Gastrocnemius medialis (tissue), 4 donors: ENCODE measurements around the gene BPIFB6. TPM values are rescaled to one million over a fixed set of nuclear protein-coding genes. Genes with fewer than 3 reads are reported as not detected.

Source experiments
- ATAC-seq, 2 donors: fragments of 150-250 bp; one replicate each; pipeline ENCODE4 v1.9.1; 2016
- DNase-seq, 2 donors: peaks; one replicate each; pipeline ENCODE4 v3.0.0-alpha.2; 2019
- H3K27ac ChIP-seq, 4 donors: fragments of 200-600 bp; sonication (generic); 1 replicate in 1 of 4; 2 replicates in 3 of 4; pipeline ENCODE4 v1.5.1; 2016 to 2018; ENCODE audit warnings: mild to moderate bottlenecking in 2 of 4, moderate library complexity in 1 of 4
- H3K27me3 ChIP-seq, 3 donors: fragments of 200-600 bp; sonication (generic) in 2 of 3; 1 replicate in 1 of 3; 2 replicates in 2 of 3; pipeline versions ENCODE4 v1.5.1 to v1.6.0; 2016 to 2019; ENCODE audit warnings: mild to moderate bottlenecking in 1 of 3, moderate library complexity in 1 of 3
- H3K36me3 ChIP-seq, 2 donors: fragments of 200-600 bp; sonication (generic) in 1 of 2; one replicate each; pipeline ENCODE4 v1.5.1; 2017 to 2018
- H3K4me1 ChIP-seq, 2 donors: fragments of 200-600 bp; sonication (generic) in 1 of 2; one replicate each; pipeline ENCODE4 v1.5.1; 2016 to 2017; ENCODE audit warnings: mild to moderate bottlenecking in 2 of 2
- H3K4me3 ChIP-seq, 4 donors: fragments of 200-600 bp; sonication (generic) in 3 of 4; 1 replicate in 1 of 4; 2 replicates in 3 of 4; pipeline ENCODE4 v1.5.1; 2016 to 2019; ENCODE audit warnings: mild to moderate bottlenecking in 2 of 4
- H3K9me3 ChIP-seq, 3 donors: fragments of 200-600 bp; sonication (generic) in 2 of 3; 1 replicate in 1 of 3; 2 replicates in 2 of 3; pipeline ENCODE4 v1.5.1; 2016 to 2019
- POLR2A ChIP-seq, 2 donors: fragments of 450-650 bp; IDR thresholded peaks; one replicate each; pipeline ENCODE4 v1.6.1; 2017; ENCODE audit warnings: antibody characterized with exemption in 2 of 2, mild to moderate bottlenecking in 2 of 2, moderate library complexity in 2 of 2
- in situ Hi-C, 4 donors: fragments of 200-750 bp; cut with MboI; loops; one replicate each; pipeline versions ENCODE4 v1.15.0 to v1.8.0; 2017; ENCODE audit warnings: low sequenced_read_pairs in 4 of 4
- intact Hi-C: fragments of 100-400 bp; cut with DNase I; formaldehyde crosslinking; loops from one replicate; pipeline ENCODE4 v1.15.1; 2023; ENCODE audit warnings: low total_unique reads
- total RNA-seq, 4 donors: library from RNA; depleted of rRNA; stranded (reverse); fragments of >200 nt; gene quantifications; one replicate each; pipeline versions ENCODE4 v1.1.0 to v1.2.3, GENCODE V29; 2016
- TF ChIP-seq, protein P1 (sequence below), 5 experiments: fragments of 450-650 bp in 3 of 5; fragments of 200-600 bp in 2 of 5; sonication (generic) in 2 of 5; IDR thresholded peaks in 4 of 5; conservative IDR thresholded peaks in 1 of 5; 1 replicate in 4 of 5; 2 replicates in 1 of 5; pipeline ENCODE4 v1.5.1; 2016 to 2019; ENCODE audit warnings: antibody characterized with exemption in 5 of 5, mild to moderate bottlenecking in 3 of 5, moderate library complexity in 3 of 5

Gene BPIFB6
- total RNA-seq, 4 donors from 2014 or later, result not detected

DNA sequence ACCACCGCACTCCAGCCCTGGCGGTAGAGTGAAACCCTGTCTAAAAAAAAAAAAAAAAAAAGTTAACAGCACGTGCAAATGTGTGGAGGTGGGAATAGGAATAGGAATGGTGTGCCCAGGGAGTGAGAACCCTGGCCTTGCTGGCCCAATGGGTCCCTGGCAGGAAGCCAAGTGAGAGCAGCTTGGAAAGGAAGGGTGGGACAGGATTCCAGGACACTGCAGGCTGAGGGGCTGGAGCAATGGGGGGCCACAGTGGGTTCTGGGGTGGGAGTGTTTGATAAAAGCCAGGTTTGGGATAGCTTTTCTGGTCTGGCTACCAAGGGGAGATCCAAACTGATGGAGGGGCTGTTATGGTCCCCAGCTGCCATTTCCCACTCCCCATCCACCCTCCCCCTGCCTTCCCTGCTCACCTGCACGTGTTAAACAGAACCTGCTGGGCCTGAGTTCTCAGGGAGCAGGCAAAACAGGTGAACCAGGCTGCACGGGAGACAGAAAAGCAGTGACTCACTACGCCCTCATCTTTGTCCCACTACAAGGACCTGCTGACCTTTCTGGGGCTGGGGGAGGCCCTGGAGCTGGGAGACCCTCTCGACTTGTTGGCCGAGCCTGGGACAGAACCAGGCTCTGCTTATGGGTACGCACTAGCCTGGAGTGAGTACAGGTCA, 30.5 kb upstream of the BPIFB6 start:
- intact Hi-C loops (no loop called here), in situ Hi-C loops (loop anchor here in 1 of 4 donors (25.0 kb wide), 1 partner anchor 89 kb away; no protein-coding TSS in a partner anchor)
- DNase-seq (no peak), ATAC-seq (no peak)
- Histone ChIP-seq H3K4me3 (no peak overlapping the region), H3K4me1 (no peaks in the 10 kb centered on the region), H3K36me3 (no peaks in the 10 kb centered on the region), H3K27ac (no peak overlapping the region), H3K27me3 (no peaks in the 10 kb centered on the region), H3K9me3 (no peaks in the 10 kb centered on the region)
- TF ChIP-seq, protein P1, sequence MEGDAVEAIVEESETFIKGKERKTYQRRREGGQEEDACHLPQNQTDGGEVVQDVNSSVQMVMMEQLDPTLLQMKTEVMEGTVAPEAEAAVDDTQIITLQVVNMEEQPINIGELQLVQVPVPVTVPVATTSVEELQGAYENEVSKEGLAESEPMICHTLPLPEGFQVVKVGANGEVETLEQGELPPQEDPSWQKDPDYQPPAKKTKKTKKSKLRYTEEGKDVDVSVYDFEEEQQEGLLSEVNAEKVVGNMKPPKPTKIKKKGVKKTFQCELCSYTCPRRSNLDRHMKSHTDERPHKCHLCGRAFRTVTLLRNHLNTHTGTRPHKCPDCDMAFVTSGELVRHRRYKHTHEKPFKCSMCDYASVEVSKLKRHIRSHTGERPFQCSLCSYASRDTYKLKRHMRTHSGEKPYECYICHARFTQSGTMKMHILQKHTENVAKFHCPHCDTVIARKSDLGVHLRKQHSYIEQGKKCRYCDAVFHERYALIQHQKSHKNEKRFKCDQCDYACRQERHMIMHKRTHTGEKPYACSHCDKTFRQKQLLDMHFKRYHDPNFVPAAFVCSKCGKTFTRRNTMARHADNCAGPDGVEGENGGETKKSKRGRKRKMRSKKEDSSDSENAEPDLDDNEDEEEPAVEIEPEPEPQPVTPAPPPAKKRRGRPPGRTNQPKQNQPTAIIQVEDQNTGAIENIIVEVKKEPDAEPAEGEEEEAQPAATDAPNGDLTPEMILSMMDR (IDR thresholded peaks at IDR 0.05 in 4 of 5, conservative IDR thresholded peaks at IDR 0.05 in 1 of 5), result no peak
- TF ChIP-seq POLR2A (IDR thresholded peaks at IDR 0.05), result no peak

DNA sequence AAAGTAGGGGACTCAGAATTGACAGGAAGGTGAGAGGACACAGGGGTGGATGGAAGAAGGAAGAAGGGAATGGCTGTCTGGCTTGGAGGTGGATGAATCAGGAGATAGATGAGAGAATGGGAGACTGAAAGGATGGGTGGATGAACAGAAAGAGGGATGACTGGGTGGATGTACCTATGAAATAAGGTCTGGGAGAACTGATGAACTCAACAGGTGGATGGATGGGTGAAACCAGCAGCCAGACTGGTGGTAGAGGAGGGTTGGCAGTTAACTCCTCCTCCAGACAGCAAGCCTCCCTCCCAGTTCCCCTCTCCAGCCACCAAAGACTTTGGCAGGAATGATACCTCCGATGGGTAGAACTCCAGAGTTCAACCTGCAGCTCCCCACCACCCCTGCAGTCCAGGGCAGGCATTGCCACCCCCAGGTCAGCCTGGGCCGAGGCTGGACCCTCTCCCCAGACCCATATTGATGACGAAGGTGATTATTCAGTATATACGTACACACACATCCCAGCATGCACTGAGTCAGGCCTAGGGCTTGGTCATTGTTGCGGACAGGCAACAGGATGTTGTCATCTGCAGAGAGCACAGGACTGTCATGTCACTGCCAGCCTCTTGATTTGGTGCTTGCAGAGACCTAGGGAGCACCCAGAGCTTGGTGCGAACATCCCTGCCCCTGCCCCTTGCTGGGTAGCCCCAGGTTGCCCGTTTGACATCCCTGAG, 29.2 kb upstream of the BPIFB6 start:
- Histone ChIP-seq H3K4me1 (no peaks in the 10 kb centered on the region), H3K27ac (no peak overlapping the region), H3K27me3 (no peaks in the 10 kb centered on the region), H3K9me3 (no peaks in the 10 kb centered on the region), H3K4me3 (no peak overlapping the region), H3K36me3 (no peaks in the 10 kb centered on the region)
- intact Hi-C loops (no loop called here), in situ Hi-C loops (loop anchor here in 1 of 4 donors (25.0 kb wide), 1 partner anchor 90 kb away; no protein-coding TSS in a partner anchor)
- DNase-seq (no peak), ATAC-seq (no peak)
- TF ChIP-seq, protein P1 (IDR thresholded peaks at IDR 0.05 in 4 of 5, conservative IDR thresholded peaks at IDR 0.05 in 1 of 5), result no peak
- TF ChIP-seq POLR2A (IDR thresholded peaks at IDR 0.05), result no peak

- intact Hi-C loops (no loop called here), in situ Hi-C loops (loop anchor here in 1 of 4 donors (25.0 kb wide), 1 partner anchor 92 kb away; no protein-coding TSS in a partner anchor)
- DNase-seq (no peak), ATAC-seq (no peak)
- no peak within 1 kb of the TSS for H3K4me3 ChIP-seq
- no peaks in the 10 kb centered on the region for H3K4me1 ChIP-seq
- no peak for TF ChIP-seq POLR2A (IDR thresholded peaks at IDR 0.05)
- TF ChIP-seq, protein P1 (IDR thresholded peaks at IDR 0.05 in 4 of 5, conservative IDR thresholded peaks at IDR 0.05 in 1 of 5), result no peak
- no peaks in the 10 kb centered on the region for H3K27me3 ChIP-seq
- no peaks in the 10 kb centered on the region for H3K36me3 ChIP-seq
- no peak within 1 kb of the TSS for H3K27ac ChIP-seq
- H3K9me3 ChIP-seq, result no peaks in the 10 kb centered on the region
Measured at GRCh38 chr20:33004141-33004751, 27.2 kb upstream of the BPIFB6 start, which contains the start of gene SUN5. TSS of gene SUN5 (minus strand) at chr20:33004433. CDS start at chr20:33004340, 93 bp downstream.

GRCh38 chr20:33005132-33005566, 26.3 kb upstream of the BPIFB6 start:
- Histone ChIP-seq H3K4me1 (no peaks in the 10 kb centered on the region), H3K9me3 (no peaks in the 10 kb centered on the region), H3K4me3 (no peak overlapping the region), H3K27me3 (no peaks in the 10 kb centered on the region), H3K36me3 (no peaks in the 10 kb centered on the region), H3K27ac (no peak overlapping the region)
- no peak for DNase-seq
- in situ Hi-C loops, result loop anchor here in 1 of 4 donors (25.0 kb wide), 1 partner anchor 93 kb away; no protein-coding TSS in a partner anchor
- intact Hi-C loops, result no loop called here
- no peak for ATAC-seq
- TF ChIP-seq, protein P1 (IDR thresholded peaks at IDR 0.05 in 4 of 5, conservative IDR thresholded peaks at IDR 0.05 in 1 of 5), result peak in 1 of 5 experiments; percentile 15
- no peak for TF ChIP-seq POLR2A (IDR thresholded peaks at IDR 0.05)
